Tibial nerve (tissue), 4 donors: ENCODE data around the gene WASF3.

Experiments used
- EP300 ChIP-seq, 2 donors: sonication (generic); formaldehyde crosslinking; IDR thresholded peaks; one replicate each; pipeline ENCODE4 v1.6.1; 2017; ENCODE audit warnings: antibody characterized with exemption in 2 of 2, mild to moderate bottlenecking in 1 of 2
- POLR2A ChIP-seq, 2 donors: fragments of 450-650 bp; IDR thresholded peaks; one replicate each; pipeline ENCODE4 v1.6.1; 2017; ENCODE audit warnings: antibody characterized with exemption in 2 of 2, mild to moderate bottlenecking in 2 of 2, moderate library complexity in 2 of 2
- TF ChIP-seq, protein P1 (sequence below), 5 experiments: fragments of 200-600 bp in 3 of 5; fragments of 450-650 bp in 2 of 5; sonication (generic) in 3 of 5; IDR thresholded peaks; one replicate each; pipeline ENCODE4 v1.5.1; 2016 to 2019; ENCODE audit warnings: antibody characterized with exemption in 5 of 5, mild to moderate bottlenecking in 3 of 5, moderate library complexity in 2 of 5

DNA sequence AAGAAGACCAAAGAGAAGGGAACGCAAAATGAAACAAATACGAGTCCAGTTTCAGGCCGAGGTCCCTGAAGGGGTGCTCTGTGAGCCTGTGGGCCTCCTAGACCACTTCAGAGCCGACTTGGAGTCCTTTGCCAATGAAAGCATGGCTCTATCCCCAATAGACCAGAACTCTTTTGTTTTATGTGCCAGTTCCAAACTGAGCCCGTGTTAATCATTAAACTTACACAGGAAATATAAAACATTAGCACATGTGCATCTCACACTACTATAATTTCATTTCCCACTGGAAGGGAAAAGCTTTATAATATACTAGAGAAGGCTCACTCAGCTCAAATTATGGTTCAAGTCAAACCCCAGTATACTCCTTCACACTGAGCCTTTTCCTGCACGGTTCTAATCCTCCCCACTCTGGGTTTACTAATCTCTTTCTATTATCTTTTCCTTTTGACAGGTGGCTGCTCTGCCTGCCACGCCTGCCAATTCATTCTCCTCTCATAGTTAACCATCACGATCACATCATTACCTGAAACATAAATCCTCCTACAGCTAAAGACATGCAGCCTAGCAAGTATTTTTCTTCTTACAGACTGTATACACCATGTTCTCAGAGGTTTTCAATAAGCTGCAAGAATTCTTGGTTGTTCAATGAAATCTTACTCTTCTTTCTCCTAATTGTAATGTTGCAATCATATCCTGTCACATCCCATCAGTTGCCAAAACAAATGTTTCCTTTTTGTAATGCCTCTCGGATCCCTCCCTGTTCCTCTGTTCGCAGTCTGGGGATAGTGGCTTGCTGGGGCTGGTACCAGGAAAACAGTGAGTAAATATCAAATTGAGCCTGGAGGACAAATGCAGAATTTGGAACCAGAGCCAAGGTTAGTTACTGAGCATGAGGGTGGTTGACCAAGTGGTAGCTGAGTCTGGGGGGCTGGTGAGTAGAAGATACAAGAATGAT is 18.8 kb upstream of the WASF3 start:
- TF ChIP-seq POLR2A (IDR thresholded peaks at IDR 0.05) = no peak
- TF ChIP-seq, protein P1, sequence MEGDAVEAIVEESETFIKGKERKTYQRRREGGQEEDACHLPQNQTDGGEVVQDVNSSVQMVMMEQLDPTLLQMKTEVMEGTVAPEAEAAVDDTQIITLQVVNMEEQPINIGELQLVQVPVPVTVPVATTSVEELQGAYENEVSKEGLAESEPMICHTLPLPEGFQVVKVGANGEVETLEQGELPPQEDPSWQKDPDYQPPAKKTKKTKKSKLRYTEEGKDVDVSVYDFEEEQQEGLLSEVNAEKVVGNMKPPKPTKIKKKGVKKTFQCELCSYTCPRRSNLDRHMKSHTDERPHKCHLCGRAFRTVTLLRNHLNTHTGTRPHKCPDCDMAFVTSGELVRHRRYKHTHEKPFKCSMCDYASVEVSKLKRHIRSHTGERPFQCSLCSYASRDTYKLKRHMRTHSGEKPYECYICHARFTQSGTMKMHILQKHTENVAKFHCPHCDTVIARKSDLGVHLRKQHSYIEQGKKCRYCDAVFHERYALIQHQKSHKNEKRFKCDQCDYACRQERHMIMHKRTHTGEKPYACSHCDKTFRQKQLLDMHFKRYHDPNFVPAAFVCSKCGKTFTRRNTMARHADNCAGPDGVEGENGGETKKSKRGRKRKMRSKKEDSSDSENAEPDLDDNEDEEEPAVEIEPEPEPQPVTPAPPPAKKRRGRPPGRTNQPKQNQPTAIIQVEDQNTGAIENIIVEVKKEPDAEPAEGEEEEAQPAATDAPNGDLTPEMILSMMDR (IDR thresholded peaks at IDR 0.05) = no peak
- peak in 1 of 2 donors; percentile 38 for TF ChIP-seq EP300 (IDR thresholded peaks at IDR 0.05)
